Glomerular visceral epithelial cell (primary cell): ENCODE data around the gene NPHP4.

Experiments used
- DNase-seq: peaks from one replicate; pipeline ENCODE4 v3.0.0-alpha.2; 2016; ENCODE audit errors: extremely low spot score

The NPHP4 gene

GRCh38 chr1:6004412-6005123, 12.3 kb upstream of the NPHP4 start:
- no peak for DNase-seq

- DNase-seq, result no peak
These were observed 11.6 kb upstream of the NPHP4 start for GRCh38 chr1:6003568-6004411.

DNA sequence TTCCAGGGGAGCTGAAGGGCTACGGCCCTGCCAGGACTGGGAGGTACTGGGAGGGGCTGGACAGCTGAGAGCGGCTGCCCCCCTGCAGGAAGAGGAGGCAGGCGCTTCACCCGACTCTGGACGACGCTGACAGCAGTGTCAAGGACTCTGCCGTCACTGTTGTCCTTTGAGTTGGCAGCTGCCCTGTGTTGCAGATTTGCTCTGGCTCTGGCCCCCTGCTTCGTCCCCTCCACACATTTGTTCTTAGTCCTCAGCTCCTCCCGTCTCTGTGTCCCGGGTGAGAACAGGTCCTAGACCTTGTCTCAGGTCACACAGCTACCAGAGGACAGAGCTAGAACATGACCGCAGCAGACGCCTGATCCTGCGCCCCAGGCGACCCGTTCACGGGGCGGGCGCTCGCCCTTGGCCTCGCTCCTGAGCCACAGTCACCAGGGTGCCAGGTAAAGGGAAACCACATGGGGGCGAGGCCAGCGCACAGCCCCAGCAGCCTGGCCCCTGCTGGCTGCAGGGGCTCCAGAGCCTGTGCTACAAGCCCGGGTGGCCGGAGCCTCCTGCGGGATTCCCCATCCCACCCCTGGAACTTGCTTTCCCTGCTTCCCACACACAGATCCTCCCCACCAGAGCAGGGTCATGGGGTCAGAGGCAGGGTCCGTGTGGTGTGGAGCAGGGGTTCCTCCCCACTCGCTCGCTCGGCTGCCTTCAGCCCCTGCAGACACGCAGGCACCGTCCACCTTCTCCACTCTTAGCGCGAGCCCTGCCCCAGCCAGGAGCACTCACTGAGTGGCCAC, 10.7 kb upstream of the NPHP4 start:
- DNase-seq, result no peak

DNA sequence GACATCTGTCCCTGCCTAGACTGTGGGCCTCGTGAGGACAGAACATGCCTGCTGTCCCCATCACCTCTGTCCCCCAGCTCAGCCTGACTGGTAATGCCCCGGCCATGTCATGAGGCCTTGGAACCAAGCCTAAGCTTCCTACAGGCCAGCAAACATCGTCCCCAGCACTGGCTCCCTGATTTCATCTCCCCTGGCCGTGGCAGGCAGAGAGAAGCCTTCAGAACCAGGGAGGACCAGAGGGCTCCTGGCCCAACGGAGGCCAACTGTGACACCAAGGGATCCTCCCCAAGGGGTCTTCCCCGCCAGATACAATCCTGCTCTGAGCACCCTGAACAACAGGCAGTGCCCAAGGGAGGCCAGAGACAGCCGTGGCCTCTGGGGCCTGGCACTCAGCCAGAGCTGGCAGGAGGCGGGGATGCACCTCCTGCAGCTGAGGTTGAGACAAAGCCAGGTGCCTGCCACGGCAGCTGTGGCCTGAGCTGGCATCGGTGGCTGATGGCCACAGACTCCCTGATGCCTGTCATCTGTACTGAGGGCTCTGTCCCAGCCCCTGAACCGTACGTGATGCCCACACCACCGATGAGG, 9.9 kb upstream of the NPHP4 start:
- DNase-seq, result peak; percentile 62

DNA sequence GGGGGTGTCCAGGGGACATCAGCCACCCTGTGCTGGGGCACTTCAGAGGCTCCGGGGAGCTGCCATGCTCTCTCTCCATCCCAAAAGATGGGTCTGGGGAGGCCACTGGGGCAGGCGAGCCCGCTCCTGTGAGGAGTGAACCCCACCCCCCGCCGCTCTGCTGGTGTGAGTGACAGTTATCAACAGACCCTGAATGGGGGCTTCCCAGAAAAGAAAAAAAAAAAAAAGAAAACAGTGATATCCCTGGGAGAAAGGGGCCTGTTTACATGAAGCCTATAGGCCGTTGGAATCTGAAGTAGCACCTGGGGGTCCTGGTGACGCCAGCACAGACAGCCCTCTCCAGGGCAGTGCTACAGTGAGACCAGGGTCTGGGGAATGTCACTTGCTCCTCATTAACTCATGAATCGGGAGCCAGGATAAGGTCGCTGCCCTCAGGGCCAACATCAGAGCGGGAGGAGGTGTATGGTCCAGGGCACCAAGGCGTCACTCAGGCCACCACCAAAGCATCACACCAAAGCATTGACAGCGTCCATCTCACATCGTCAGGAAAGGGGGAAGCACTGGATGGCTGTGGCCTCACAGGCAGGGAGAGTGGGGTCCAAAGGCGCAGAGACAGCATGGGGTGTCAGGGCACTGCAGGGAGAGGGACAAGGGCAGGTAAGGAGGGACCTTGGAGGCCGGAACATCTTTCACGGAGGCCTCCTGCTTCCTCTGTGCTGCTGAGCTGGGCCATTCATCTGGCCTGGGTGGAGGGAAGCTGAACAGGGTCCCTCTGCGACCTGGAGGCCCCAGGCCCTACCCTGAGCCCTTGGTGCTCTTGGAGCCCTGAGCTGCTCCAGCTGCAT, 8.4 kb upstream of the NPHP4 start:
- no peak for DNase-seq

DNA sequence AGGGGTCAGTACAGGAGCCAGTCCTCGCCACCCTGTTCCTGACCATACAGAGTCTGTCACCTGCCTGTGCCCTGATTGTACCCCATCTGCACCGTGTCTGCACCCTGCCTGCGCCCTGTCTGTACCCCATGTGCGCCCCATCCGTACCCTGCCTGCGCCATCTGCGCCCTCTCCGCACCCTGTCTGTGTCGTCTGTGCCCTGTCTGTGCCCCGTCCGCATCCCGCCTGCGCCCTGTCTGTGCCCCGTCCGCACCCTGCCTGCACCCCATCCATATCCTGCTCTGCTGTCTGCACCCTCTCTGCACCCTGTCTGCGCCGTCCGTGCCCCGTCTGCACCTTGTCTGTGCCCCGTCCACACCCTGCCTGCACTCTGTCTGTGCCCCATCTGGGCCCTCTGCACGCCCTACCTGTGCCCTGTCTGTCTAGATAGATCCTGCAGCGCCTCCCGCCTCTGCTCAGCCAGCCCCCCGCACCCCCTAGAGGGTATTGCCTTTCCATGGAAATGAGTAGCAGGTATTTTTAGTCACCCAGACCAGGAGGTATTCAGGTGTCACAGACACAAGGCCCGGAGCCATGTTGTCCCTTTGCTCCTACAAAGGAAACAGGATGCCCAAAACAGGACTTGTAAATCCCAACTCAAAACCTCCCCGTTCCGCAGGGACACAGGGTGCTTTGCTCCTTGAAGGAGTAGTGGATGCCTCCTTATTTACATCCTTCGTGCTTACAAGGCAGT, 7.7 kb upstream of the NPHP4 start:
- no peak for DNase-seq

DNA sequence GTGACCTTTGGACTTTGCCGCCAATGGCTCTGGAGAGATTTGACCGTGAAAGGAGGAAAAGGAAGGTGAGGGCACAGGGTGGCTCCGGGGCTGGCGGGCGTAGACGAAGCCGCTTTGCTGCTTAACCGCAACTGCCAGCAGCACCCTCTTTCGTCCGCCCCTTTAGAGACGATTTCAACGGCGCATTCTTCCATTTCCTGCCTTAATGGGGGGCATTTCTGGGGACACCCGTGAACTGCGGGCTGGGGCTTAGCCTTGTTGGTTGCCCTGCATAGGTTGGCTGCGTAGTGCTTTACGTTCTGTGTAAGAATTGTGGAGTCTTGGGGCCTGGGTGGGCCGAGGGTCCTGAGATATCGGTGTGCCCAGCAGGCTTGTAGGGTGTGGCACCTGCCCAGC, 6.7 kb upstream of the NPHP4 start:
- no peak for DNase-seq

- DNase-seq, result no peak
These were observed 6.1 kb upstream of the NPHP4 start for GRCh38 chr1:5998051-5998905.

DNA sequence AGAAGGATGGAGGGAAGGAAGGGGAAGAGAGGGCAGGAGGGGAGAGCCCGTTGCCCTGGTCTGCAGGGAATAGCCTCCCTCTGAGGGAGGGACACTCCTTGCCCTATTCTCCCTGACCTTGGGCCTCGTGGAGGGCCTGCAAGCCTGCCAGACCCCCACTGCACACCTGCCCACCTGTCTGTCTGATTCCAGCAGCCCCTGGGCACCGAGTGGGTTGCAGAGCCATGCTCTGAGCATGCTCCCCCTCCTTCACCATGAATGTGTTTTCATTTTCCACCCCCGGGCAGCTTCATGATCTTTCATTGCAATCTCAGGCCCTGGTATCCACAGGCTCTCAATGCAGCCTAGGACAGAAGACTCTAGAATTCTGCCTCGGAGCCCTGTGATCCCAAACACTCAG, 5.1 kb upstream of the NPHP4 start:
- no peak for DNase-seq

DNA sequence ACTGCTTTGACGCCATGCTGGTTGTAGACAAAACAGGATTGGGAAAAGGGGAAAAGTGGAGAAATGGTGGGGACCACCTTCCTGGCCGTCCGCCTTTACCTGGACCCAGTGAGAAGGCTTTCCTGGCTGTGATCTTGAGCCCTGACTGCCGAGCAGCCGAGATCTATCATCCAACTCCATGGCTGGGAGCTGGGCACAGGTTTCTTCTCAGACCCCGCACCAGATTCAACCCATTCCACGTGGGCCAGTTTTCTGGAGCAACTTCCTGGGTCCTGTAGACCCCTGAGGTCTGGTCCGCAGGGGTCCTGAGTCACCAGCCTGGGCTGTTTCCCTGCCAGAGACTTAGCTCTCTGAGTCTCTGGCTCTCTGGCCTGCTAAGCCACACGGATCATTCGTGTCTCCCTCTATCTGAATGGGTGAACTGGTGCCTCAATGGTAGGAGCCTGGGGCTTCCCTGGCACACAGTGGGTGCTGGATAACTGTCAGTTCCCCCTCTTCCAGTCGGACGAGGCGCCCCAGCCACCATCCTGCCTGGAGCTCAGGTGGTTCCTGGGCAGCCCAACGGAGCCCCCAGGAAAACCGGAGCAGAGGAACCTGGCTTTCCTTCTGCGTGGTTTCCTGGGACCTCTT, 4.5 kb upstream of the NPHP4 start:
- no peak for DNase-seq

- DNase-seq, result no peak
These were observed 3.8 kb upstream of the NPHP4 start for GRCh38 chr1:5995871-5996630.

GRCh38 chr1:5994713-5995621, 2.7 kb upstream of the NPHP4 start:
- DNase-seq, result no peak

DNA sequence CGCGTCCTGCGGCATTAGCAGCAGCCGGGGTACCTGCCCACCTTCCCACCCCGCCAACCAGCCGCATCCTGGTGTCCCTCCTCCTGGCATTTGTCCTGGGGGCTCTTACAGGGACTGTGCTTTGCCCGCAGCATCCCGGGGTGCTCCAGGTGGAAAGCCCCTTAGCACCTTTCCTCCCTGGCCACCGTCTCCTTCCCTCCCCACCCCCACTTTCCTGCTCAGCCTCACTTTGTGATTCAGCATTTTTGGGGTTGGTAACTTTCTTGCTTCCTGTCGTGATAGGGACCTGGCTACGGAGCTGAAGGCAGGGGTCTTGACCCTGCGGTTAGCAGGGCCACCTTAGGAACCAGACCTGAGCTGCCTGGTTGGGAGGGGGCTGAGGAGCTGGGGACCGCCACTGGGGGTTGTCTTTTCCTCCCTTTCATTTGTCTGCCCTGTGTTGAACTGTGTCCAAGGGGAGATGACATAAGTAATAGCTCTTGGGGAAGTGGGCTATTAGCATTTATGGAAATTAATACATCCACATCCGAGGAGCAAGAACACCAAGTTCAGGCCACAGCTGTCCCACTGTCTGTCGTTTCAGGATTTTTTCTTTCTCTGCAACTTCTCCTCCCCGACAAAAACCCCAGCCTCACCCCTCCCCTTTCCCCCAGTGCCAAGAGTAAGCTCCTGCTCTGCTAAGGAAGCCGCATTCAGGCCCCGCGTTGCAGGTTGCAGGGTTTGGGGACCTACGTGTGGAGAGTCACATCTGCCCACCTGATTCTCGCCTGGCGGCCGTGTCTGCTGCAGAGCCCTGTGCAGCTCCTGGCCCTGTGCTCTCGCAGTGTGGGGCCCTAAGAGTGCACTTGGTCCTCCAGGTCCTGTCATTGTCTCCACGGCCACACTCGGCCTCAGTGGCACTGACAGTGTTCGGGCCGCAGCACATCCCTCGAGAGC, 1.6 kb upstream of the NPHP4 start:
- DNase-seq, result no peak

GRCh38 chr1:5992814-5993555, 760 bp upstream of the NPHP4 start:
- DNase-seq, result peak; percentile 38

DNA sequence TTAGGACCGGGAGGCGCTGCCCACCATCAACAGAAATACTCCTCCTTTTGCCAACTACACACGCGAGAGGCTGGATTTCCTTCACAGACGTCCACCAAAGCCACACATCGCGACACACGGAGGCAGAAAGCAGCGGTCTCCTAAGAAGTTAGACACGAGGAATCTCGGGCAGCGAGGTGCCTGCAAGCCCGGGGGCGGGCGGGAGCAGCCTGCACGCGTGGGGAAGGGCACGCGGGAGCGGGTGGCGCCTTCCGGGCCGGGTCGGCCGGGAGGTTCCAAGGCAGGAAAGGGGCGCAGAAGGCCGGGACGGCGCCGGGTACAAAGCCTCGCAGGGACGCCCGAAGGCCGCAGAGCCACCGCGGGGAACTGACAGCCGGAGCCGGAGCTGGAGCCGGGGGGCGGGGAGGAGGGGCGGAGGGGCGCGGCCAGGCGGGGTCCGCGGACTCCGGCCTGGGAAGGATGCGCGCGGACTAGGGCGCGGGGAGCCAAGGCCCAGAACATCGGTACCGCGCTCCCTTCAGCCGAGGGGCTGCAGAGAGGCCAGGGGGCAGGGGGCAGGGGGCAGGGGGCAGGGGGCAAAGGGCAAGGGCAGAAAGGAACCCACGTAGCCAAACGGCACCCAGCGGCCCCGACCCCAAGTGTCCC, 722 bp downstream of the NPHP4 start:
- DNase-seq, result peak; percentile 21
